K562 (cell line): ENCODE measurements around the gene OR2W1. TPM values are rescaled to one million over a fixed set of nuclear protein-coding genes. Genes with fewer than 3 reads are reported as not detected.

Experiments
- ADNP ChIP-seq: fragments of 200-800 bp; sonication (Bioruptor generic); IDR thresholded peaks from 2 replicates; pipeline ENCODE4 v1.6.1; 2016; ENCODE audit warnings: missing genetic modification characterization, missing compliant biosample characterization
- BRF1 ChIP-seq: IDR thresholded peaks from 3 replicates; pipeline ENCODE4 v1.6.1; 2011; ENCODE audit warnings: borderline replicate concordance, mild to moderate bottlenecking; ENCODE audit not compliant: insufficient read length; ENCODE audit errors: extremely low read depth
- HMGN3 ChIP-seq: IDR thresholded peaks from 2 replicates; pipeline ENCODE4 v1.6.1; 2011; ENCODE audit warnings: borderline replicate concordance, low read depth, mild to moderate bottlenecking, mixed read lengths, low read length; ENCODE audit not compliant: insufficient read length; ENCODE audit errors: extremely low read depth
- NR2C2 ChIP-seq, 2 experiments: fragments of 200-800 bp in 1 of 2; sonication (Bioruptor generic) in 1 of 2; sonication (generic) in 1 of 2; formaldehyde crosslinking in 1 of 2; IDR thresholded peaks; 2 replicates each; pipeline versions ENCODE4 v1.6.1 to v1.8.0; 2016 to 2022; ENCODE audit warnings: mild to moderate bottlenecking in 1 of 2, missing compliant biosample characterization in 1 of 2, missing genetic modification characterization in 1 of 2, missing genetic modification reagents in 1 of 2
- PHB ChIP-seq: fragments of 250-450 bp; sonication (Bioruptor Pico); IDR thresholded peaks from 2 replicates; pipeline ENCODE4 v1.5.0; 2021
- TAF9B ChIP-seq: fragments of 450-650 bp; IDR thresholded peaks from 2 replicates; pipeline ENCODE4 v1.6.1; 2018; ENCODE audit warnings: mild to moderate bottlenecking; ENCODE audit not compliant: partially characterized antibody
- polyA plus RNA-seq, 8 experiments: library from polyadenylated mRNA; depleted of rRNA in 4 of 8; stranded (reverse) in 5 of 8; unstranded in 3 of 8; fragments of >200 nt; fragmentation: Nextera tagmentation in 2 of 8; fragmentation: Illumina TruSeq in 1 of 8; extraction: Ambion mirVana in 2 of 8; extraction: Trizol in 1 of 8; gene quantifications; 2 replicates each; pipeline versions ENCODE4 v1.2.1 to v1.2.3, GENCODE V29; 2011 to 2014; ENCODE audit warnings: inconsistent platforms in 1 of 8, missing spikeins in 1 of 8
- total RNA-seq, 7 experiments: library from RNA; depleted of rRNA in 6 of 7; stranded (reverse); fragments of >200 nt in 6 of 7; fragmentation: Illumina TruSeq in 2 of 7; extraction: Trizol in 2 of 7; gene quantifications; 2 replicates each; pipeline versions ENCODE4 v1.2.1 to v1.2.3, GENCODE V29; 2011 to 2021; ENCODE audit warnings: low replicate concordance in 1 of 7
- TF ChIP-seq, protein P1 (sequence below), 2 experiments: fragments of 450-650 bp; formaldehyde crosslinking in 1 of 2; IDR thresholded peaks; 2 replicates each; pipeline versions ENCODE4 v1.4.0 to v1.6.1; 2014 to 2020; ENCODE audit warnings: mild to moderate bottlenecking in 2 of 2, borderline replicate concordance in 1 of 2, low read depth in 1 of 2
- TF ChIP-seq, protein P2 (sequence below): fragments of 250-450 bp; sonication (Bioruptor Pico); IDR thresholded peaks from 2 replicates; pipeline ENCODE4 v1.9.0; 2021; ENCODE audit warnings: mild to moderate bottlenecking

Gene OR2W1
- total and polyA plus RNA-seq, 9 of the 15 experiments (the other 6 are each of a cell fraction or from before 2014, with no cell fraction given) = not detected

DNA sequence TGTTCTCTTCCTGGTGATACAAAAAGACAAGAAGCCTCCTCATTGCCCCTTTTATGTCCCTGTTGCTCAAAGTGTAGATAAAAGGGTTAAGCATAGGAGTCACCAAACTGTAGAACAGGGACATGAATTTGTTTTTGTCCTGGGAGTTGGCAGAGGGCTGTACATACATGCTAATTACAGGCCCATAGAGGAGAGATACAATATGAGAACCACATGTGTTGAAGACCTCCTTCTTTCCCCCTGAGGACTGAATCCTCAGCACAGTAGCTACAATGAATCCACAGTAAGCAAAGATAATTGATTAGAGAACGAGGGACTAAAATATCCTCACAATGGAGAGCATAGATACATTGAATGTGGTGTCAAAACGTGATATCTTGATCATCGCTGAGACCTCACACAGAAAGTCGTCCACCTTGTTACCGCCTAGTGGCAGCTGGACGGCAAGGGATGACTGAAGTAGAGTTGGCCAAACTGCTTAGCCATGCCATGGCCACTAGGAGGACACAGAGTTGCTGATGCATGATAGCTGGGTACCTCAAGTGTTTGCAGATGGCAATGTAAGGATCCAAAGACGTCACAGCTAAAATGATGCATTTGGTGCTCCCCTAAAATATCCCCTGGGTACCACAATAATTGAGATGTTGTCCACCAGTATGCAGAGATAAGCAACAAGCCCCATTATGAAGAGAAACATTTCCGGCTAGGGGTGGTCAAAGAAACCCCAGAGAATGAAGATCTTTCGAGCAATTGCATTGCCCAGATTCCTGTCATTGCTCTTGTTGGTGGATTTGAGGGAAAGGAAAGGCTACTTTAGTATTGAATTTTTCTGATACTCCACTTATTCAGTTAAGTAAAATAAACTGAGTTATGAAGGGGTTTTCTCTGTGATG, 27.1 kb upstream of the OR2W1 start (continued):
- TF ChIP-seq, protein P1, sequence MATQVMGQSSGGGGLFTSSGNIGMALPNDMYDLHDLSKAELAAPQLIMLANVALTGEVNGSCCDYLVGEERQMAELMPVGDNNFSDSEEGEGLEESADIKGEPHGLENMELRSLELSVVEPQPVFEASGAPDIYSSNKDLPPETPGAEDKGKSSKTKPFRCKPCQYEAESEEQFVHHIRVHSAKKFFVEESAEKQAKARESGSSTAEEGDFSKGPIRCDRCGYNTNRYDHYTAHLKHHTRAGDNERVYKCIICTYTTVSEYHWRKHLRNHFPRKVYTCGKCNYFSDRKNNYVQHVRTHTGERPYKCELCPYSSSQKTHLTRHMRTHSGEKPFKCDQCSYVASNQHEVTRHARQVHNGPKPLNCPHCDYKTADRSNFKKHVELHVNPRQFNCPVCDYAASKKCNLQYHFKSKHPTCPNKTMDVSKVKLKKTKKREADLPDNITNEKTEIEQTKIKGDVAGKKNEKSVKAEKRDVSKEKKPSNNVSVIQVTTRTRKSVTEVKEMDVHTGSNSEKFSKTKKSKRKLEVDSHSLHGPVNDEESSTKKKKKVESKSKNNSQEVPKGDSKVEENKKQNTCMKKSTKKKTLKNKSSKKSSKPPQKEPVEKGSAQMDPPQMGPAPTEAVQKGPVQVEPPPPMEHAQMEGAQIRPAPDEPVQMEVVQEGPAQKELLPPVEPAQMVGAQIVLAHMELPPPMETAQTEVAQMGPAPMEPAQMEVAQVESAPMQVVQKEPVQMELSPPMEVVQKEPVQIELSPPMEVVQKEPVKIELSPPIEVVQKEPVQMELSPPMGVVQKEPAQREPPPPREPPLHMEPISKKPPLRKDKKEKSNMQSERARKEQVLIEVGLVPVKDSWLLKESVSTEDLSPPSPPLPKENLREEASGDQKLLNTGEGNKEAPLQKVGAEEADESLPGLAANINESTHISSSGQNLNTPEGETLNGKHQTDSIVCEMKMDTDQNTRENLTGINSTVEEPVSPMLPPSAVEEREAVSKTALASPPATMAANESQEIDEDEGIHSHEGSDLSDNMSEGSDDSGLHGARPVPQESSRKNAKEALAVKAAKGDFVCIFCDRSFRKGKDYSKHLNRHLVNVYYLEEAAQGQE (IDR thresholded peaks at IDR 0.05; ENCODE audit: borderline replicate concordance) = peak; percentile 49; the same call in 1 of the 2 replicates
- TF ChIP-seq, protein P1 (CRISPR knock-in tag; IDR thresholded peaks at IDR 0.05; ENCODE audit: low read depth) = no peak
- TF ChIP-seq ADNP (tag) (no peak), PHB (CRISPR knock-in tag) (no peak), TAF9B (no peak), NR2C2 (CRISPR knock-in tag; IDR thresholded peaks at IDR 0.05) (no peak), NR2C2 (tag; IDR thresholded peaks at IDR 0.05) (no peak), BRF1 (no peak), HMGN3 (no peak)
- TF ChIP-seq, protein P2, sequence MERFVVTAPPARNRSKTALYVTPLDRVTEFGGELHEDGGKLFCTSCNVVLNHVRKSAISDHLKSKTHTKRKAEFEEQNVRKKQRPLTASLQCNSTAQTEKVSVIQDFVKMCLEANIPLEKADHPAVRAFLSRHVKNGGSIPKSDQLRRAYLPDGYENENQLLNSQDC (CRISPR knock-in tag) = no peak
